ENCODE results near the gene GJD2. TPM values are rescaled to one million over a fixed set of nuclear protein-coding genes. Genes with fewer than 3 reads are reported as not detected.

The GJD2 gene
- total and polyA plus RNA-seq, 12 donors: 0.33 to 9.1 (median 2.0) TPM; not detected in 4

- intact Hi-C loops (cut with DNase I): no loop called here
- 46 to 68% (median 60%) methylated on average over 3 of the region's 3 CpGs for WGBS, 4 donors
- no peak for DNase-seq
- Histone ChIP-seq H3K4me3 (no peak overlapping the region), H3K27ac (no peak overlapping the region), H3K4me1 (replicated peaks in 1 of 2) (no peaks in the 10 kb centered on the region), H3K9me3 (replicated peaks in 1 of 3) (no peaks in the 10 kb centered on the region), H3K36me3 (replicated peaks in 1 of 2) (no peaks in the 10 kb centered on the region), H3K27me3 (no peaks in the 10 kb centered on the region)
- no peak for TF ChIP-seq CTCF (IDR thresholded peaks at IDR 0.05)
- TF ChIP-seq POLR2A (IDR thresholded peaks at IDR 0.05): no peak
Observed at GRCh38 chr15:34737477-34737876, 17.3 kb downstream of the GJD2 start.

GRCh38 chr15:34734303-34734702, 20.5 kb downstream of the GJD2 start:
- H3K4me3 ChIP-seq: no peak overlapping the region
- whole genome bisulfite sequencing, 4 donors: 56 to 73% (median 61%) methylated on average over 5 of the region's 5 CpGs
- TF ChIP-seq CTCF (IDR thresholded peaks at IDR 0.05) (no peak), POLR2A (IDR thresholded peaks at IDR 0.05) (no peak)
- H3K9me3 ChIP-seq (replicated peaks in 1 of 3): no peaks in the 10 kb centered on the region
- no peak overlapping the region for H3K27ac ChIP-seq
- H3K36me3 ChIP-seq (replicated peaks in 1 of 2): no peaks in the 10 kb centered on the region
- intact Hi-C loops (cut with DNase I): no loop called here
- DNase-seq: no peak
- no peaks in the 10 kb centered on the region for H3K27me3 ChIP-seq
- H3K4me1 ChIP-seq (replicated peaks in 1 of 2): no peaks in the 10 kb centered on the region

- WGBS, 4 donors: 71 to 87% (median 75%) methylated on average over 2 of the region's 2 CpGs
Observed at GRCh38 chr15:34733621-34734020, 21.2 kb downstream of the GJD2 start.

GRCh38 chr15:34732430-34732829, 22.4 kb downstream of the GJD2 start:
- H3K27me3 ChIP-seq: no peaks in the 10 kb centered on the region
- no peaks in the 10 kb centered on the region for H3K9me3 ChIP-seq (replicated peaks in 1 of 3)
- H3K27ac ChIP-seq: no peak overlapping the region
- no peak for DNase-seq
- H3K4me3 ChIP-seq: no peak overlapping the region
- WGBS, 4 donors: 67 to 78% (median 72%) methylated on average over 6 of the region's 6 CpGs
- no peaks in the 10 kb centered on the region for H3K36me3 ChIP-seq (replicated peaks in 1 of 2)
- TF ChIP-seq POLR2A (IDR thresholded peaks at IDR 0.05) (no peak), CTCF (IDR thresholded peaks at IDR 0.05) (no peak)
- H3K4me1 ChIP-seq (replicated peaks in 1 of 2): no peaks in the 10 kb centered on the region
- intact Hi-C loops (cut with DNase I): no loop called here

More at GRCh38 chr15:34733621-34734020, 21.2 kb downstream of the GJD2 start:
- no peaks in the 10 kb centered on the region for H3K4me1 ChIP-seq (replicated peaks in 1 of 2)
- no peaks in the 10 kb centered on the region for H3K36me3 ChIP-seq (replicated peaks in 1 of 2)
- H3K27ac ChIP-seq: no peak overlapping the region
- H3K9me3 ChIP-seq (replicated peaks in 1 of 3): no peaks in the 10 kb centered on the region
- no peak for TF ChIP-seq POLR2A (IDR thresholded peaks at IDR 0.05)
- TF ChIP-seq CTCF (IDR thresholded peaks at IDR 0.05): no peak
- DNase-seq: no peak
- no peak overlapping the region for H3K4me3 ChIP-seq
- no peaks in the 10 kb centered on the region for H3K27me3 ChIP-seq
- intact Hi-C loops (cut with DNase I): no loop called here

Measured in adrenal gland (tissue), 12 donors.